IPS-15b (cell line): ENCODE results near the gene ZNF593OS.

Experiments used
- H3K27me3 ChIP-seq: one replicate; pipeline ENCODE4 v1.6.1; 2013; ENCODE audit warnings: low read length; ENCODE audit not compliant: control insufficient read depth, insufficient read depth
- H3K36me3 ChIP-seq: one replicate; pipeline ENCODE4 v1.6.1; 2013; ENCODE audit warnings: low read length; ENCODE audit not compliant: control insufficient read depth, insufficient read depth
- H3K4me1 ChIP-seq: one replicate; pipeline ENCODE4 v1.6.1; 2013; ENCODE audit warnings: mild to moderate bottlenecking, low read length; ENCODE audit not compliant: control insufficient read depth, insufficient read depth
- H3K4me3 ChIP-seq: one replicate; pipeline ENCODE4 v1.5.1; 2013; ENCODE audit warnings: low read depth, low read length
- H3K9ac ChIP-seq: one replicate; pipeline ENCODE4 v1.6.1; 2013; ENCODE audit warnings: low read depth, mild to moderate bottlenecking, low read length
- H3K9me3 ChIP-seq: one replicate; pipeline ENCODE4 v1.6.1; 2013; ENCODE audit warnings: mild to moderate bottlenecking, low read length; ENCODE audit not compliant: control insufficient read depth, insufficient read depth

ZNF593OS gene

DNA sequence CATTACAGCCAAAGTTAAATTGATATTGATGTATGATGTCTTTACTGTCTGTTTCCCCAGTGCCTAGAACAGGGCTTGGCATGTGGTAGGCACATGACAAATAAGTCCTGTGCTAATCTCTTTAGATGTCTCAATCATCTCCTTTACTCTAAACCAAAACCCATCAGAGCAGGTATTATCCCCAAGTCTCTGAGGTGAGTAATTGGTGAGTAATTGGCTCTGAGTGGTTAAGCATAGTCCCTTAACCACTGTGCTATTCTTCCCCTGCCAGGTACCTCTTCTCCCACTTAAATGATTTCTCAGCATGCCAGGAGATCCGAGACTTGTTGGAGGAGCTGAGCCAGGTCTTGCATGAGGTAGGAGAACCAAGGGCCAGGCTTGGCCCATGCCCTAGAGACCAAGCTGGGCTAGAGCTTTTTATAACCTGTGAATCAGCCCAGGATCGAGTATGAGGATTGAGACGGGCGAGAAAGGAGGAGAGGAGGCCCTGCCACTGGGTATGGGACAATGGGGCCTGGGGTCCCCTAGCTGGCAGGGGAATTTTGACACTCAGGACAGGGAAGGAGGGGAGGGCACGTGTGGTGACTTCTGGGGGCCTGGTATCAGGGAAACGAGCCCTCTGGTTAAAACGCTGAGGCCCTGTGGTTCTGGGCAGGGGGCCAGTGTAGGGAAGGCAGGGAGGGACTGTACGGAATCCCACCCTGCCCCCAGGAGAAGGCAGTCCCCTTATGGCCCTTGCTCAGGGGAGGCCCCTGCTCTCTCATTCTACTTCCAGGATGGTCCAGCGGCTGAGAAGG, 10.2 kb upstream of the ZNF593OS start:
- Histone ChIP-seq H3K9ac (peak overlapping the region; percentile 12), H3K27me3 (no peaks in the 10 kb centered on the region), H3K4me1 (peaks cover 2% of the 10 kb centered on the region), H3K36me3 (peaks cover 7% of the 10 kb centered on the region), H3K4me3 (no peak overlapping the region), H3K9me3 (no peaks in the 10 kb centered on the region)

DNA sequence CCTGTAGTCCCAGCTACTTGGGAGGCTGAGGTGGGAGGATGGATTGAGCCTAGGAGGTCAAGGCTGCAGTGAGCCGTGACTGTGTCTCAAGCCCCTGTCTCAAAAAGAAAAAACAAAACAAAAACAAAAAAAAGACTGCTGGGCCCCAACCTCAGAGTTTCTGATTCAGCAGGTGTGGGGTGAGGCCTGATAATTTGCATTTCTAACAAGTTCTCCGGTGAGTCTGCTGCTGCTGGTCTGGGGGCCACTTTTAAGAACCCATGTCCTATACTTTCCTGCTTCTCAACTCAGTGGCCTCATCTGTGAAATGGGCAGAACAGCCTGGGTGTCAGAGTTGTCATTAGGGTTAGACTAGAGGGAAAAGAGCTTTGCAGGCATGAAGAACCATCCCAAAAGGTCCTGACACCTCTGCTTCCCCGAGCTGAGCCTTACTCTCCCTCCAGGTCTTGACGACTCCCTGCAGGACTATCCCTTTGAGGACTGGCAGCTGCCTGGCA, 8.4 kb upstream of the ZNF593OS start:
- Histone ChIP-seq H3K4me3 (no peak overlapping the region), H3K9ac (no peak overlapping the region), H3K4me1 (peaks cover 2% of the 10 kb centered on the region), H3K27me3 (no peaks in the 10 kb centered on the region), H3K9me3 (no peaks in the 10 kb centered on the region), H3K36me3 (peaks cover 7% of the 10 kb centered on the region)

DNA sequence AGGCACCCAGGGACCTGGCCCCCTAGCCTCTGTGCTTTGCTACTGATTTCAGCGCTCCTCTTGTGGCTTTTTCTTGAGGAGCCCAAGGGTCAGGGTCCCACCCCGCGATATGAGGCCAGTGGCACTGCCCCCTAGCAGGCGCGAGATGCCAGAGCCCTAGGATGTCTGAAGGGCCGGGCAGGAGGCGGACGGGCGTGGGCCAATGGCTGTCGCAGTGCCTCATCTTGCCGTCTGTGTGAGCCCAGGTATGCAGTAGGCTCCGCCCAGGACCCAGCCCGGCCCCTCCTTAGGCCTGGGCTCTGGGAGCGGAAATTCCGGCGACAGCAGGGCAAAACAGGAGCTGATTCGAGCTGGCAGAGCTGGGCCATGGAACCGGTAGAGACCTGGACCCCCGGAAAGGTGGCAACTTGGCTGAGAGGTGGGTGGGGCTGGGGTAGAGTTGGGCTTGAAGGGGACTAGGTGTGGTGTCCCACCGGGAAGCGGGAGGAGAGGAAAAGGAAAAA, 5.6 kb upstream of the ZNF593OS start, which contains the start of gene CNKSR1:
TSS of gene CNKSR1 (plus strand) at position 310 of the 503 bp plus-strand sequence. CDS start at position 367, 57 bp downstream.
- H3K27me3 ChIP-seq, result no peaks in the 10 kb centered on the region
- H3K9me3 ChIP-seq, result no peaks in the 10 kb centered on the region
- H3K9ac ChIP-seq, result peak within 1 kb of the TSS; percentile 41
- peak within 1 kb of the TSS; percentile 55 for H3K4me3 ChIP-seq
- H3K36me3 ChIP-seq, result peaks cover 1% of the 10 kb centered on the region
- H3K4me1 ChIP-seq, result peaks cover 2% of the 10 kb centered on the region

DNA sequence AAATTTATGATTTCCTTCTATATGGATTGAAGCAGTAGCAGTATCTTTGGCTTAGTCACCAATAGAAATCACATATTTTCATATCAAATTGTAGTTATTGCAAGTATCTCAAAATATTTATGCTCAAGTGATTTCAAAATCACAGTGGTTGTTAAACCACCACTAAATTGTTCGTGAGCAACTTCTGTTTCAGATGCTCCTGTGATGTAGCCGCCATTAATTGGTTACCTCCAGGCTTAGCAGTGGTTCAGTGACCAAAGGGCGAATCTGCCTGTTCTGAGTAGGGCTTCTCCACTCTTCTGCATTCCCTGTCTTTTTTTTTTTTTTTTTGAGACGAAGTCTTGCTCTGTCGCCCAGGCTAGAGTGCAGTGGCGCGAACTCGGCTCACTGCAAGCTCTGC, 3.7 kb upstream of the ZNF593OS start:
- Histone ChIP-seq H3K36me3 (no peaks in the 10 kb centered on the region), H3K9me3 (no peaks in the 10 kb centered on the region), H3K4me3 (no peak overlapping the region), H3K9ac (no peak overlapping the region), H3K4me1 (peaks cover 2% of the 10 kb centered on the region), H3K27me3 (no peaks in the 10 kb centered on the region)

DNA sequence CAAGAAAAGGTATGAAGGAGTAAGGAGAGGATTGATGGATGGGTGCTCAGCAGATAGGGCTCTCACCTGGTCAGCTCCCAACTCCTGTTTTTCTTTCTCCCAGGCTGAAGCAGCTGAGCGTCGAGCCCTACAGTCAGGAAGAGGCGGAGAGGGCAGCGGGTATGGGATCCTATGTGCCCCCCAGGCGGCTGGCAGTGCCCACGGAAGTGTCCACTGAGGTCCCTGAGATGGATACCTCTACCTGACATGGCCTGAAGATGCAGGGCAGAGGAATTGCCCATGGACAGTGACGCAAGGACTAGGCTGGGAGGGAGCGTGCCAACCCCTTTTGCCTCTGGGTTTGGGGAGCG, 1.2 kb downstream of the ZNF593OS start:
- H3K27me3 ChIP-seq, result peaks cover 25% of the 10 kb centered on the region
- H3K36me3 ChIP-seq, result no peaks in the 10 kb centered on the region
- peaks cover 11% of the 10 kb centered on the region for H3K4me1 ChIP-seq
- H3K9ac ChIP-seq, result peak overlapping the region; percentile 79
- no peaks in the 10 kb centered on the region for H3K9me3 ChIP-seq
- H3K4me3 ChIP-seq, result peak overlapping the region; percentile 75

DNA sequence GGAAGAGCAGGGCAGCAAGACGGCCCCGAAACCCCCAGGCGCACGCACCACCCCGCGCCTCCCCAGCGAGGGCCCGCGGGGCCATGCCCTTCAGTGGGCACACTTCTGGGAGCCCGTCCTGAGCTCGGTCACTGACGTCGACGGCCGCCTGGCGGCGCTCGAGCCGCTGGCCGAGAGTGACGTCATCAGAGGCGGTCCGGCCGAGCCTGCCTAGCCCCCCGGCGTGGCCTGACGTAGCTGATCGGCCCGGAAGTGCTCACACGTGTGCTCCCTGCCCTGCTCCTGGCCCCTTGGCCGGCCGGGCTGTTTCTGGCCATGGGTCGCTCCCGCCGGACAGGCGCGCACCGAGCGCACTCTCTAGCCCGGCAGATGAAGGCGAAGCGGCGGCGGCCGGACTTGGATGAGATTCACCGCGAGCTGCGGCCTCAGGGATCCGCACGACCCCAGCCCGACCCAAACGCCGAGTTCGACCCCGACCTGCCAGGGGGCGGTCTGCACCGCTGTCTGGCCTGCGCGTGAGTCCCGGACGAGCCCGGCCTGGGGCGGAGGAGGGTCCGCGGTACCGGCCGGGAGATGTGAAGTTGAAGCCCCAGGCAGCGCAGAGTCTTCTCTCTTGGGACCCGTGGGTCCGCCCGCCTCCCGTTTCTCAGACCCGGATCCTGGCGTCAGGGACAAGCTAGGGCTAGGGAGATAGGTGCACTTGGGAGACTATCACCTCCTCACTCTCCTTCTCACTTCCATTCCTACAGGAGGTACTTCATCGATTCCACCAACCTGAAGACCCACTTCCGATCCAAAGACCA, 1.8 kb downstream of the ZNF593OS start, which contains the start of gene ZNF593:
TSS of gene ZNF593 (plus strand) at position 240 of the 803 bp plus-strand sequence. CDS start at position 316, 76 bp downstream.
- Histone ChIP-seq H3K9ac (peak within 1 kb of the TSS; percentile 79), H3K4me3 (peak within 1 kb of the TSS; percentile 75)

DNA sequence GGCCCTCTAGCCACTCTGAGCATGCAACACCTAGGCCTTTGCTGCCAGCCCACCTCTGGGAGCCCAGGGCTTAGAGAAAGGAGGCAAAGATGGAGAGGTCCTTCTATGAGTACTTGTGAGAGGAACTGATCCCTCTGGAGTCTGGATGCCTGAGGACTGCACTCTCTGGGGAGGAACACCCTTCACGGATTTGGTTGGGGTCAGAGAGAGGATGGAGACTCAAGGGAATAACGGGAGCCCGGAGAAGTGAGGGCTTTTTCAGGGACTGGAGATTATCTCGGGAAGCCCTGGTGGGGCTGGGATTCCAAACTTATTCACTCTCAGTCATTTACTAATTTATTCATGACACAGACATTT, 2.5 kb downstream of the ZNF593OS start:
- Histone ChIP-seq H3K9ac (no peak overlapping the region), H3K9me3 (no peaks in the 10 kb centered on the region), H3K4me3 (peak overlapping the region; percentile 75), H3K4me1 (peaks cover 18% of the 10 kb centered on the region), H3K36me3 (no peaks in the 10 kb centered on the region), H3K27me3 (peaks cover 27% of the 10 kb centered on the region)

More for the DNA sequence above, 1.8 kb downstream of the ZNF593OS start, which contains the start of gene ZNF593:
- Histone ChIP-seq H3K36me3 (no peaks in the 10 kb centered on the region), H3K9me3 (no peaks in the 10 kb centered on the region), H3K4me1 (peaks cover 15% of the 10 kb centered on the region), H3K27me3 (peaks cover 27% of the 10 kb centered on the region)

DNA sequence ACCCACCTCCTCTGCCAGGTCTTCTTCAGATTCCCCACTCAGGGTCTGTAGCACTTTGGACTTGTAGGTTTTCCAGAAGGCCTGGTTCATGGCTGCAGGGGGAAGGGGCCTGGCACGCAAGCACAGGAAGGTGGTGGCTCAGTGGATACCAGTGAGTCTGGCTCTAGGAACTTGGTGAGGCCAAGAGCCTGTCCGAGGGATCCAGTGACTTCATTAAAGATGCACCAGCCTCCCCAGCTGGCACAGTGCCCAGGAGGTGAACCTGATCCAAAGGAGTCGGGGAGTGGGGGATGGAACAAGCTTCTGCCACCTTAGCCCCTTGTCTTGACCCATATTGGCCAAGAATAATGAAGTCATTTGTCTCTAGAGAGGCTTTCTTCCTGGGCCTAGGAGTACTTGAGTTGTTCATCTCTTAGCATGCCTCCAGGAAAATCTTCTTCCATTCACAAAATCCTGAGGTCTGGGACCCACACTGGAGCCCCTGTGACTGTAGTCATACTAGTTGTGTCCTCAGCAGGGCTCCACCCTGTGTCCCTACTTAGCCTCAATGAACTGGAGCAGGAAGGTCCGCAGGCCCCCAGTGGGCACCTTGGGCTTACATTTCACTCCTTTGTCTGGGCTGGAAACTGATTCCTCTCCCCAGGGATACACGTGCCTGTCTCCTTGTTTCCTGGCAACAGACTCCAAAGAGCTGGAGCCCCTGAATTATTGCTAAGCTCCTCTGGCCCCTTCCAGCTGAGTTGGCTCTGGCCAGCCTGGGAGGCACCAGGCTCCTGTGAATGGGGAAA, 3.0 kb downstream of the ZNF593OS start, which contains the start of gene C1orf232:
TSS of gene C1orf232 (minus strand) at position 554 of the 788 bp plus-strand sequence. CDS start at position 90, 464 bp downstream.
- Histone ChIP-seq H3K9me3 (no peaks in the 10 kb centered on the region), H3K4me3 (peak within 1 kb of the TSS; percentile 75), H3K36me3 (no peaks in the 10 kb centered on the region), H3K4me1 (peaks cover 18% of the 10 kb centered on the region), H3K27me3 (peaks cover 32% of the 10 kb centered on the region), H3K9ac (peak within 1 kb of the TSS; percentile 79)

DNA sequence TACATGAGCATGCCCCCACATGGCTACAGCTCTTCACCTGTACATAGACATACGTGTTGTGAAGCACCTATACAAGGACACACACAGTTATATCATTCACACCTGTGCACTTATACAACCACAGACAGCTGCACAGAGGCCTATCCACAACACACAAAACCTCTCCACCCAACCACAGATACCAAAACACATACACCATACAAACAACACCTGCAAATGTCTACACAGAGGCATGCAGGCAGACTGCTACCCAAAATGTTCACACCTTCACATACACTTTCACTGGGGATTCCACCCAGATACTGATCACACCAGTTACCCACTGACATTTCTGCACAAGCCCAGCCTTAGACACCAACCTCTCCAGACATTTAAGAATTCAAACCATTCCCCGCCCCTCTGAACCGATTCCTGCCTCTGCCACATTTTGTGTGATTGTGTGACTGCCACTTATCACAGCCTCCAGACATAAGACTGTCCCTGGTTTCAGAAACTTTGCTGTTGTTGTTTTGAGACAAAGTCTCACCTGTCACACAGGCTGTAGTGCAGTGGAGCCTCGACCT, 4.8 kb downstream of the ZNF593OS start:
- no peaks in the 10 kb centered on the region for H3K36me3 ChIP-seq
- H3K4me3 ChIP-seq, result no peak overlapping the region
- H3K27me3 ChIP-seq, result peaks cover 48% of the 10 kb centered on the region
- H3K9me3 ChIP-seq, result no peaks in the 10 kb centered on the region
- H3K9ac ChIP-seq, result no peak overlapping the region
- H3K4me1 ChIP-seq, result peaks cover 22% of the 10 kb centered on the region

DNA sequence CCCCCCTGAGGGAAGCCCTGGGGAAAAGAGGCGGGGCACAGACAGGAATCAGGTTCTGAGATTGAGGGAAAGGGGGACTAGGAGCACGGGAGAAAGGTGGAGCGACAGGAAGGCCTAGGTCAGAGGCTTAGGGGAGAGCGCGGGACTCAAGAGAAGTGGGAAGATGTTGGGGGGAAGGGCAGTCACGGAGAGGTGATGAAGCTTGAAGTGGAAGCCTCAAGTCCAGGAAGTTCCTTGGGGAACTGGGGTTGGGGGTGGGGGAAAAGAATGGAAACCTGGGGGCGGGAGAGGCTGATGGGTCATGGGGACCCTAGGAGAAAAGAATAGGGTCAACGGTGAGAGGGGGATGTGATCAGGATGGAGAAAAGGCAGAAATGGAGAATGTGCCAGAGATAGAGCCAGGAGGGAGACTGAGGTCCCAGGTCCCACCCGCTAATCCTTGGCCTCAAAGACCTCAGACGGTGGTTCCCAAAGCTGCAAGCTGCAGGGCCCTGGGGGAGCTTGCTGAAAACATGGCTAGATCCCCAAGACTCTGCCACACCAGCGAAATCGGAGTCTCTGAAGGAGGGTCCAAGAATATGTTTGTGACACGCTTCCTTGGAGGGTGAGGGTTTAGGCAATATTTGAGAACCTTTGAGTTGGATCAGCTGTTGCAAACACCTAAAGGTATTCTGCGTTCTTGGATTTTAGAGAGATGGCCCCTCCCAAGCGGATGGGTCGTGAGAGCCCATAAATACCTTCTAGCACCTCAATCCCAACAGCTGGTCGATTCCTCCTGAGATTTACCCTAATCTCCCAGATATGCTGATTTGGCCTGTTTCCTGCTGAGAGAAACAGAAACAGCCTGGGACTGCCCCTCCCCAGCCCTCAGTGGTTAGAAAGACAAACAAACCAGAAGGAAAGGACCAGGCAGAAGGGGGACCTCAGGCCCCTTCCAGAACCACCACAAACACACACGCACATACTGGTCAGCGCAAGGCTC, 6.5 kb downstream of the ZNF593OS start:
- H3K36me3 ChIP-seq, result no peaks in the 10 kb centered on the region
- peak overlapping the region; percentile 79 for H3K9ac ChIP-seq
- H3K27me3 ChIP-seq, result peaks cover 62% of the 10 kb centered on the region
- no peaks in the 10 kb centered on the region for H3K9me3 ChIP-seq
- peak overlapping the region; percentile 61 for H3K4me3 ChIP-seq
- peaks cover 27% of the 10 kb centered on the region for H3K4me1 ChIP-seq
